ENCODE results near the gene MAP1LC3C.

- no peak for TF ChIP-seq CTCF (IDR thresholded peaks at IDR 0.05)
- TF ChIP-seq ZFX (IDR thresholded peaks at IDR 0.05; ENCODE audit: borderline replicate concordance): no peak
Measured at GRCh38 chr1:242005866-242006535, 7.1 kb upstream of the MAP1LC3C start.

Measured in 22Rv1 (cell line).